HG02623 (cell line): Measurements from ENCODE around the gene RNF157.
"Not testable (repeated sequence)": the region's sequence is repeated elsewhere in the genome, so short reads cannot be mapped to it uniquely, and the experiment has no call there.

Source experiments
- ATAC-seq: cut with Tn5 transposase; IDR thresholded peaks from one replicate; pipeline ENCODE4 v1.9.1; 2021; ENCODE audit warnings: moderate library complexity; ENCODE audit not compliant: unreplicated experiment

RNF157 gene

DNA sequence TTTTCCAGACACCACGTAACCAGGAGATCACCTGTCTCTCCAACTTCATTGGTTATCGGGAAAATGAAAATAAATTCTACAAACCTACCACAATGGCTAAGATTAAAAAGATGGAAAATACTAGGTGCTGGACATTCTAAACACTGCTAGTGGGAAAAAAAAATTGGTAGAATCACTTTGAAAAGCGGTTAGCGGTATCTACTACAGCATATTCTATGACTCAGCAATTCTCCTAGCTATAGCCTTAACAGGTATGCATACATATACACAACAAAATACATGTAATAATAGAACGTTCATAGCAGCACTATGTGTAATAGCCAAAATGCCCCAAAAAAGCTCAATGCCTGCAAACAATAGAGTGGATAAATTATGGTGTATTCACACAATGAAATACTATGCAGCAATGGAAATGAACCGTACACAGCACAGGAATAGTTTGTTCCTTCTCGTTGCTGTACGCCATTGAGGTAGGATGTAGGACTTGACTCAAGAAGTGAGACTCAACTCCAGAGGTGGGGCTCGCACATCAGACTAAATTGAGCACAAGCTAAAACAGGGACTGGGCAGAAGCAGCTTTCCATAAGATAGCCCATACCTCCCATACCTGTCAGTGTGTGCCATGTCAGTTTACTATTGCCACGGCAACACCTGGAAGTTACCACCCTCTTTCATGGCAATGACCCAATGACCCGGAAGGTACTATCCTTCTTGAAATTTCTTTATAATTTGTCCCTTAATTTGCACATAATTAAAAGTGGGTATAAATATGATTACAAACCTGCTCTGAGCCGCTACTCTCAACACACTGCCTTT, 44.8 kb downstream of the RNF157 start:
- no peak for ATAC-seq

DNA sequence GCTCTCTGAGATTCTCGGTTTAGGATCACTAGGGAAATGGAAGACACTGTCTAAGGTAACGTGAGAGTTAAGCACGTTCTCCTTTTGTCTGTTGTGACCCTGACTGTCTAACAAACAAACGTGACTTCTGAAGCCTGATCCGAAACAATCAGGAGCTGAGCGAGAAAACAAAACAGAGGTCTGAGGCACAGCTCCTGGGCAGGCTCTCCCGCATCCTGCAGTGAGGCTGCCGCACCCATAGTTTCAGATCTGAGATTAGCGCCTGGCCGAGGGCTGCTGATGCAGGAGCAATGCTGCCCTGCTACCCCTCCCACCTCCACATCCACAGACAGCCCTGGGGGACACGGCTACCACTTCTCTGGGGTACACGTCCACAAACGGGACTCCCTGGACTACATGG, 46.7 kb downstream of the RNF157 start:
- ATAC-seq, result no peak

DNA sequence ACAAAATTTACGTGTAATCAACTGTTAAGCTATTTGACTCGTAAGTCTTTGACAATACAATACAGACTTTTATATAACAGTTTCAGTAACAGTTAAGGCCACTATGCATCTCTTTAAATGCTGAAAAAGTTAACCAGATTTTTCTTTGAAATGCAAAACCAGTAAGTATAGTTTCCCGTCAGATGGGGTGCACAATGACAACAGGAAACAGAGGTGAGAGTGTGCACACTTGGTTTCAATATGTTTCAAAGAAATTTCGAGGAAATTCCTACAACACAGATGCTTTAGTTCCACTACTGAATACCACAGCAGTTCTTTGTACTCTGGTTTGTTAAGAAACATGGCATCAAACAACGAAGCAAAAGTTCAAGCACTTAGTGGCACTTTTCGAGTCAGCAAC, 48.4 kb downstream of the RNF157 start:
- ATAC-seq, result peak; percentile 45

DNA sequence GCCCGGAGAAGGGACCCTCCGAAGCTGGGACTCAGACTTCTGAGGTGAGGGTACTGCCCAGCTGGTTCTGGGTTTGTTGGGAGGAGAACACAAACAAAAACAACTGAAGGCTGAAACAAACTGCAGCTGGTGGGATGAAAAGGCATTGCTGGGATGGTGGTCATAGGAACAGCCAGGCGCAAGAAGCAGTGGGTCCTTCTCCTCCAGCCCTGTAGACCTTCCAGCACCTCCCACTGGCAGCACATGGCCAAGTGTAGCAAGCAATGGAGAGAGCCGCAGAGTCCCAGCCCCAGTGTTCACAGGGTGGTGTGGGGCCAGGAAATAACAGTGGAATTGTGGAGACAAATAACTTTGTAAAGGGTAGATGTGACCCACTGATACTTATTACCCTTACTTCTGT, 50.6 kb downstream of the RNF157 start:
- ATAC-seq, result no peak

DNA sequence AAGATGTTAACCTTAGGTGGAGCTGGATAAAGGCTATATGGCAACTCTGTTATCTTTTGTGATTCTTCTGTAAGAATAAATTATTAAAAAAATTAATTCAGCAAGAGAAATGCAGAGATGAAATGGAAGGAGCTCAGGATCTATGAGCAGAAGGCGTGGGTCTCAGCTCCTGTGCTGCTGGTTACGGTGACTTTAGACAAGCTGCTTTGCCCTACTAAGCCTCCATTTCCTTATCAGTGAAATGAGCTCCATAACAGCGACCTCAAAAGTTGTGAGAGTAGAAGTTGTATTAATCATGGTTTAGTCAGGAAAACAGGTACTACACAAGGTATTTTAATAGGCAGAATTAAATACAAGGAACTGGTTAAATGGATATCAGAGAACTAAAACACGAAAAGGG, 51.0 kb downstream of the RNF157 start:
- no peak for ATAC-seq

DNA sequence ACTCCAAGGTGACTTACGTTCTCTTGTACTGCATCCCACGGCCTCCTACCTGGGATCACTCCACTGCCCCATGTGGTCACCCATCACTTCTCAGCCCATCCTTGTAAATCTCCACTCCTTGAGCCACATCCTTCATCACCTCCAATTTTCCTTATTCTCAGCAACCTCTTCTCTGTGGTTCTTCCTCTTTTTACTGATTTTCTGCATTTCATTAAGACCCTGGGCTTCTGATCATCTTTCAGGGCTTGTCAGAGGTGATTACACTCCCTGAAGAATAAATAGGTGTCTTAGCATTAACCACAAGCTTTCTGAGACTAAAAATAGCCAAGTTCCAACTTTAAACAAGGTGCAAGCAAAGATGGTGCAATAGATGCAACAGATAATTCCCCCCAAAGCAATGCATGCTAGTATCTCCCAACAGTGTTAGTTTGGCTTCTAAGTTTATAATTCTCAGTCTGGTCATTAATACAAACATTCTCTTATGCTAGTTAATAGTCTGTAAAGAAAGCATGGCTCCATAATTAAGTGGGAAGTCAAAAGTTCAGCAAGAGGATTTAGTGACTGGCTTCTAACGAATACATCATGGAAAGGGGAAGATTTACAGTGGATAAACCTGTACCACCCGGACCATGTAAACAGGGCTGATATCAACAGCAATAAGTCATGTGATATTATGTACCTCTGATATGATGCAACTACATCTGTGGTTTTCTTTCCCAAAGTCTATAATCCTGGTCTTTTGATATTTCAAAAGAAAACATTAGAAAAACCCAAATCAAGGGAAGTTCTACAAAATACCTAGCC, 51.9 kb downstream of the RNF157 start:
- ATAC-seq, result no peak

DNA sequence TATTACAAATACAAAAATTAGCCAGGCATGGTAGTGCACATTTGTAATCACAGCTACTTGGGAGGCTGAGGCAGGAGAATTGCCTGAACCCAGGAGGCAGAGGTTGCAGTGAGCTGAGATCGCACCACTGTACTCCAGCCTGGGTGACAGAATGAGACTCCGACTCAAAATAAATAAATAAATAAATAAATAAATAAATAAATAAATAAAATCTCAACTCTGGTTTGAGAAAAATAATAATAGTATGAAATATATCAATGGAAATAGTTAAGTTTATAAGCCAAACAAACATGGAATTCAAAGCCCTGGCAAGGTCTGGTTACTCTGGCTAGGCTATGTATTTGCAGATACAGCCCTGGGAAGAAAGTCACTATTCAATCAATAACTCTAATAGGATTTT, 53.5 kb downstream of the RNF157 start:
- not testable (repeated sequence) for ATAC-seq

DNA sequence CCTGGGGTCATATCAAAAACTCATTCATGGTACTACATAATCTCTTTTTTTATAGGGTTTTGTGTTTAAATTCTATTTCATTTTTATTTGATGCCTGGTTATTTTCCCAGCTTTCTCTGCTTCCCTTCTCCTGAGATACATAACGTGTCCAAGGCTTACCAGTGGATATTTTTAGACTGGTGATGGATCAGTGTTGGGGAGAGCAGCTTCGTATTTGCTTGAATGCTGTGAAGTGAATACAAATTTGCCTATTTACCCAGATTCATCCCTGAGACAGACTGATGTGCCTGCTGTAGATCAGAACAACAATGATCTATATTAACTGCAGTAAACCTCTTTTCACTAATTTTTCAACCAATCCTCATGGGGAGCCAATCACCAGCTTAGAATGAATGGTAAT, 56.0 kb downstream of the RNF157 start:
- no peak for ATAC-seq

DNA sequence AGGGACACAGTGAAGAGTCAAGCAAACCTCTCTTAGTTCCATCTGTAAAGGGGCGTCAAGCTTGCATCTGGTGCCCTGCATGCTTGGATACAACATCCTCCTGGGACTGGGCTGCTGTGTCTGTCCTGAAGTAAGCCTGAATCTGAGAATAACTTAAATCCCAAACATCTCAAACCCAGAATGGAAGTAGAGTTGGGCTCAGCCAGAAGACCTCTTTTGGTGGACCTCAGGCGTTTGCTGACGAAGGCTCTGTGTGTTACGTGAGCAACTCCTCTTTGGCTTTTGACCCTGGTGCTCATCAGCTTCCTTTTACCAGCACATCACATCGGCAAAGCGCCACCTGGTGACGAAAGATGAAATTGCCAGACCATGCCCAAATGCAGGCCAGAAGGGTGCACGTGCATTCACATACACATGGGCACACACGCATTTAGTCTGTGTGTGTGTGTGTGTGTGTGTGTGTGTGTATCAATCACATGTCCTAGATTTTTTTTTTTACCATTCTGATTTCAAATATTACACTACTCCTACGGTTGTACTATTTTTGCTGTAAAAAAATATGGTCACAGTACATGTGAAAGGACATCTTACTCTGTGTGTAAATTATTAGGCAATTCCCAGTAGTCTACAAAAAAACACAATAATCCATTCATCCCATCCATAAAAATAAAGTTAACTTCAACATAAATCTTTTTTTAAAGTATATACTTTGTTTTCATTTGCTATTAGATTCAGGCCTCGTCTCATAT, 58.1 kb downstream of the RNF157 start:
- no peak for ATAC-seq

DNA sequence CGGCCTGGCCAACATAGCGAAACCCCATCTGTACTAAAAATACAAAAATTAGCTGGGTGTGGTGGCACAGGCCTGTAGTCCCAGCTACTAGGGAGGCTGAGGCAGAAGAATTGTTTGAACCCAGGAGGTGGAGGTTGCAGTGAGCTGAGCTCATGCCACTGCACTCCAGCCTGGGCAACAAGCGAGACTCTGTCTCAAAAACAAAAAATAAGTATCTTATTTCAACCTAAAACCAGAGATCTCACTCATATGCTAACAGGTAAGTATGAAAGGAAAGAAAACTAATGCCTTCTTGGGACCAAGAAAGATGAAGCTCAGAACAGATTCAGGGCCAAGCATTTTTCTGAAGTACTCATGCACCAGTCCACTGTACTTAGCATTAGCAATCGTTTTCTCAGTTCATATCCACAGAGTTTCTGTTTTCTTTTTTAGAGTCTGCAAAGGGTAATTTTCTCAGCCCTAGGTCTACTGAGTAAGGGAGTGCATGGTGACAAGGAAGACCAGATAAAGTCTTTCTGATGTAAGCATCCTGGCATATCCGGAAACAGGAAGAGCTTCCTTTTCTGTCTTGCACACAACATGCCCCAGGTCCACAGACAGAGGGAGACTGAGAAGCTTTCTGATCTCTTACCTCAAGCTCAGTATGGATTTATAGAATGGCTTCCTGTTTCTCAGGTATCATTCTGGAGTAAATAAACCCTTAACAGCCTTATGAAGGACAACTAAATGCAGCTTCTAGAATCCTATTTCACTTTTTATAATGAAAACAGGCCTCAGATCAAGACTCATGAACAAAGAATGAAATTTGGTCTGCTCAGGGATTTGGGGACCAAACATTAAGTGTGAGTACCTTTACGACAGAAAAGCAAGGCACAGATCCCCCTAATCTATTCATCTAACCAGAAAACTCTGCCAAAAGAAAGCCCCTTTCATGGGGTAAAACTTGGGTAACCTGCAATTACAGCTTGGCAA, 60.5 kb downstream of the RNF157 start:
- ATAC-seq, result no peak

DNA sequence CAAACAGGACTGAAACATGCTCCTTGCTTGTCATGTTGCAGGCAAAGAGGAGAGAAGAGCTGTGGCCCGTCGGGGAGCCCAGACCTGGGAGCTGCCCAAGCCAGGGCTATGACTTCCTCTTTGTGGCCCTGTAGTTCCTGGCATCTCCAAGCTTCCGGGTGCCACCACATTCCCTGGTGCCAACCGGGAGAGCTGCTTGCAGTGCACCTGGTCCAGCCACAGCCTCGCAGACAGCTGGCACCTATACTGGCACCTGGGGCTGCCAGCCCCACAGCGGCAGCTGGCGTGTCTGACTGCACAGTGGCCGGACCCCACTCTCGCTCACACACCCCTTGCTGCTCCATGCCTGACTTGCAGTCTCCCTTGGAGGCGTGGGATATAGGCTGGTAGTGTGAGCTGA, 62.2 kb downstream of the RNF157 start:
- ATAC-seq, result no peak

DNA sequence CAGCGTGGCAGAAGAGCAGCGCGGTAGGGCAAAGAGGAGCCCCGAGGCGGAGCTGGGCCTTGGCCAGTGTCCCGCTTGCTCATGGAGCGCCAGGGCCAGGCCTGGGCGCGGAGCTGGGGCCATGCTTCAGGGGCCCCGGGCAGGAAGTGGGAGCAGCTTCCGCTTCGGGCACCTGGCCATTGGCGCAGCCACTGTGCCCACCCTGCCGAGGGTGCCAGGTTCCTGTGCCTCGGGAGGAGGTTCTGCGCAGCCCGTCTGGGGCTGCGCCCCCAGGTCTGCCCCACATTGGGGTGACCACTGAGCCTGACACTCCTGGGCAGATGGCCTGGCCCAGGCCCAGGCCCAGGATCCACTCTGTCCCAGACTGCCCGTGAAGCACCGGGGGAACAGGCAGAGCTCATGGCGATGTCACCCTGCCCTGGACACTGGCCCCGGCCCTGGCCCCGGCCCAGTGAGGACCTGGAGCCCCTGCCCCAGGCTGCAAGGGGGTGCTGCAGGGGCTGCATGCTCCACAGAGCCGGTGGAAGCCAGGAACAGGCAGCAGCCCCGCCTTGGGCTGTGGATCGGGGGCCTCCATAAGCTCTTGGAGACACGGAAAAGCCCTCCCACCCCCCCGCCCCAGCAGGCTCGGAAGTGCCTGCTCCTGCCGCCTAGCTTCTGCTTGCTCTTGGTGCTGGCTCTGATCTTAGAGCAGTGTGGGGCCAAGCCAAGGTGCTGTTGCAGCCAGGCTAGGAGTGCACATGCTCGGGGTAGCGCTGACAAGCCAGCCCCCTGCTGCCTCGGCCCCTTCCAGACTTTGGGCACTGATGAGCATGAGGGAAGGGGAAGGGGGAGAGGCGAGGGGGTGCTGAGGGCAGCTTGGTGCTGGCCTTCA, 63.4 kb downstream of the RNF157 start:
- ATAC-seq, result no peak

DNA sequence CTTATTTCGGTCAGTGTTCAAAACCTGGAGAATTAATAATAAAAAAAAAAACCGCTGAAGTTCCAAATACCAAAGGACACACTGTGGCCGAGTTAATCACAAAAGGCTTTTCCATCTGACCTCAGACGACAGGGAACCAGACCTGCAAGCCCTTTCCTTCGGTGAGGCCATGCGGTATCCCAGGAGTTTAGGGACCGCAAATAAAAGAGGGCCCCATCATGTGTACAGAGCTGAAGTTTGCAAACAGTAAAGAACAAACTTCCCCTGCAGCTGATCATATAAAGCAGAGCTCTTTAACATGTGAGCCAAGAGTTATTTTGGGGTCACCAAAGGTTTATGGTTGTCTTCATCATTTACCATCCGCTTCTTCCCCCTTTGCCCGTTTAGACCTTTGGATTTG, 66.3 kb downstream of the RNF157 start:
- no peak for ATAC-seq

DNA sequence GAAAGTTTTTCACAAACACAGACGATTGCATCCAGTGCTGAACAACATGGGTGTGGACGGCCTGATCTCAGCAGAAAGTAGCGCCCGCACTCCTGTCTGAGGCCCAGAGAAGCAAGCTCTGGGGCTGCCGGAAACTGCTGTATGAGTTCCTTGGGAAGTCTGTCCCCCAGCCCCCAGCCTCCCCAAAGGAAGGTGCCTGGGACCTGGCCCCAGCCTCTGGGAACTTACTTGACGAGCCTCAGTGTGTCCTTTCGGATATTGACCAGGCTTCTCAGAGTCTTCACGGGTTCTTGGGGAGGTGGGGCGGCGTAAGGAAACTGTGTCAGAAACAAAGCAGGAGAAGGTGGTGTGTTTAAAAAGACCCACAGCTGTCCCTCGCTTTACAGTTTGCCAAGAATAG, 66.8 kb downstream of the RNF157 start:
- no peak for ATAC-seq

DNA sequence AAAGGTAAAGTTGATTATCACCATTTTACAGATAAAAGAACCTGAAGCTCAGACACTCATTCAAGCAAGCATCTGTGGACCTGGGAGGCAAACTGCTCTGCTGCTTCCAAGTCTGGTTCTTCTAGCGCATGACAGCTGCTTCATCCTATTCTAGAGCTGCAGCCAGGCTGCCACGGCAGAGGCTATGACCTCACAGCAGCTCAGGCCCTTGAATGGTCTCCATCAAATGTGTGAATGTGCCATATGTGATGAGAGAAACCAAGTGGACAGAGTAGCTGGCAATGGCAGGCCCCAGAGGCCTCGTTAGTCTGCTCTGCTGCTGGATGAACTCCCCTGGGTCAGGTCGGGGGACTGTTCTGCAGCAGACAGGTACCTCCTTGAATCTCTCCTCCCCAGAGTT, 68.6 kb downstream of the RNF157 start:
- ATAC-seq, result no peak

DNA sequence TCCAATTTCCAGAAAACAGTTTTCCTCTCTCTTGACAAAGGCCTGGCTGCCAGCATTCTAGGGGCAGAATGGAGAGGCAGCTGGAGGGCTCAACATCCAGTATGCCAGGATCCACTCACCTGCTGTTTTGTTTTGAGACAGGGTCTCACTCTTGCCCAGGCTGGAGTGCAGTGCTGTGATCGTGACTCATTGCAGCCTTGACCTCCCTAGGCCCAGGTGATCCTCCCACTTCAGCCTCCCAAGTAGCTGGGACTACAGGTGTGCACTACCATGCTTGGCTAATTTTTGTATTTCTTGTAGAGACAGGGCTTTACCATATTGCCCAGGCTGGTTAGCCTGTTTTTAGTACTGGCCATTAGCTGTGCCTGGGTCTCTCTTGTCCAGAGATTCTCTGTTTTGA, 70.2 kb downstream of the RNF157 start:
- no peak for ATAC-seq

DNA sequence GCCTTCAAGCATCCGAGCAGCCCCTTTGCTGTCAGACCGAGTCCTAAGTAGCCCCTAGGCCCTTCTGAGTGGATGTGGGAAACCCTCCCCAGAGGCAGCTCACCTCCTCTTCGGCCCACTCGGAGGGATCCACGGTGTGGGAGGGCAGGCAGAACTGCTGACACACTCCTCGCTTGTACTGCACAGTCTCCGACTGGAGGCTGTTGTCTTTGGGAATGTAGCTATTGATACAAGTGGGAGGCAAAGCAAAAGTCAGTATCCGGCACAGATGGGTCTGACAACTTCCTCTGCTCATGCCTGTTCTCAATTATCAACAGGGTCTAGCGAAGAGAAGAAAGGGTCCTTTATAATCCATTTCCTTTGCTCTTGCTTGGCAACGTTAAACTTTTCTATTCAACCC, 73.4 kb downstream of the RNF157 start:
- no peak for ATAC-seq

DNA sequence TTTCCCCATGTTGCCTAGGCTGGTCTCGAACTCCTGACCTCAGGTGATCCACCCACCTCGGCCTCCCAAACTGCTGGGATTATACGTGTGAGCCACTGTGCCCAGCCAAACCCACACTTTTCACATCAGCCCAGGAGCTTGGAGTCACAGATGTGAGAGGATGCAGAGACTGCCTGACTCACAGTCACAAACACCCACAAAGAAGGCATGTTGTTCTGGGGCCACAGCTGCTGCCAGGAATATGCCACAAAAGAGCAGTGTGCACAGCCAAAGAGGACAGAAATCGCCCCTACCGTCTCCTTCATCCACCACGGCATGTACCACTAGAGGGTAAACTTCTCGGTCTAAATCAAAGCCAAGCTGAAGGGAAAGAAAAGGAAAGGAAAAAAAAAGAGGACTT, 74.1 kb downstream of the RNF157 start:
- ATAC-seq, result no peak

DNA sequence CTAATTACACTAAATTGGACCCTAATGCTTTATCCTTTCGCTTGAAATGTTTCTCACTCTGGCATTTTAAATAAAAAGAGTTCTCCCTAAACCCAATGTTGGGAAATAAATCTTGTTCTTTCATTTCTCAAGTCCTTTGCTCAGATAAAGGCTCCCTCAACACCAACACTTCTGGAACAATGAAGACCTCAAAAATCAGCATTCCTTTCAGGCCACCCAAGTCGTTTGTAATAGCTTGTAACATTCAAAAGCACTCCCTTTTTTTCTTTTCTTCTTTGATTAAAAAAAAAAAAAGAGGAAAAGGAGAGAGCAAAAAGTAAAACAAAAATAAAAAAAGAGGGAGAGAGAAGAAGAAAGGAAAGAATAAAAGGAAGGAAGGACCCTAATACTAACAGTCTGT, 76.0 kb downstream of the RNF157 start:
- ATAC-seq, result no peak

DNA sequence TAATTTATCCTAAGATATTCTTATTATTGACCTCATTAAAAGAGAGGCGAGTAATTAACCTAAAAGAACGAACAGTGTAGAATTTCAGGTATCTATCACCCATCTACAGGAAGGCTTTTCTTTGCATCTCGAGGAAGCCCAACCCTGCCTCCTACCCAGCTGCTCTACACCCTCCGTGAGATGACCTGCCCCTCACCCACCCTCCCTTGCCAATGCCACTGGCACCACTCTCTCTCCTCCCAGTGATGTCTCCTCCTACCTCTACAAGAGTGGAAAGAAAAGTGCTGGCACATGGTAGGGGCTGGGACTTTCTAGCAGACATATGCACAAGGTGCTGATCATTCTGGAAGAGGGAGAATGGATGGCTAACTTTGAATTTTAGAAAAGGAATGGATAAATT, 76.4 kb downstream of the RNF157 start:
- no peak for ATAC-seq
